Measurements from ENCODE around the gene NSUN3.

NSUN3 gene

DNA sequence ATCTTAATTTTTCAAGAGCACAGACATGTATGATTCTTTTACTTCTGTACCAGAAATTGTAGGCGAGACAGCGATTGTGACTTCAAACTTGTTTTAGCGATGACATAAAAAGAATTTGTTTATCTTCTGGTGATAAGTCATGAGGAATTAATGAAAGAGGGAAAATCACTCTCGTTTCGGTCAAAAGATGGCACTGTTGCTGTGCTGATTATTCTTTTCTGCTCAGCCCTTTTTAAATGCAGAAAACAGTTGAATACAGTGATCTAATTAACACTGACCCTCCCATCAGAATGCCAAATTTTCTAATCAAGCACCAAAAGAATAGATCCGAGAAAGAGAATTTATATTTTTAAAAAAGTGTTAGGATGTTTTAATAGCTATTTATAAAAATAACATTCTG, 52.6 kb downstream of the NSUN3 start:
- intact Hi-C loops (cut with DNase I) = loop anchor here (5.0 kb wide), 1 partner anchor 172 kb away; no protein-coding TSS in a partner anchor
- no peak for DNase-seq

GRCh38 chr3:94117729-94118128, 54.9 kb downstream of the NSUN3 start:
- no peak for DNase-seq
- intact Hi-C loops (cut with DNase I) = loop anchor here (5.0 kb wide), 1 partner anchor 170 kb away; no protein-coding TSS in a partner anchor

DNA sequence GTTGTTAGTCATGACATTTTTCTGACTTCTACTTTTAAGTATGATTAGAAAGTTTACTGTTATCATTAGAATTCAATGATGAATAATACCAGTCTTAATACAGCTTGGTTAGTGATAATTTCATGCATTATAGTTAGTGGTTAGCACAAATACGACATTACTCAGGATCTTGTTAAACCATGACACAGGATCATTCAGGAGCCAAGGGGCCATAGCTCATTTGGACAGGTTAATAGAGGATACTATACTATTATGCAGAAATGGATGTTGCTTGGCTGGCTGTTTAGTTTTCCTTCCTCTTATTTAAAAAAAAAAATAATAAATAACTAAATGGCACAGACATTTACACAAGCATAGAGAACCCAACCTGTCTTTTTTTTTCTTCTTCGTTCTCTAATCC, 55.5 kb downstream of the NSUN3 start:
- DNase-seq = no peak
- intact Hi-C loops (cut with DNase I) = loop anchor here (5.0 kb wide), 1 partner anchor 169 kb away; no protein-coding TSS in a partner anchor

DNA sequence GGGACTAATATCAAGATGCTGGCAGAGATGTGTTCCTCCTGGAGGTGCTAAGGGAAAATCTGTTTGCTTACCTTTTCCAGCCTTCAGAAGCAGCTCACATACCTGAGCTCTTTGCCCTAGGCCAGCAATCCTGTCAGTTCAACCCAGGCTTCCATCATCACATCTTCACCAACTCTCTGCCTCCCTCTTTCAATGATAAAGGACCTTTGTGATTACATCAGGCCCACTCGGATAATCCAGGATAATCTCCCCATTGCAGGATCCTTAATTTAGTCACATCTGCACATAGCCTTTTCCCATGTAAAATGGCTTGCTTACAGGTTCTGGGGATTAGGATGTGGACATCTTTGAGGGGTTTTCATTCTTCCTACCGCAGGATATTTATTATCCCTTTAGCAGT, 58.3 kb downstream of the NSUN3 start:
- no peak for DNase-seq
- intact Hi-C loops (cut with DNase I) = no loop called here

DNA sequence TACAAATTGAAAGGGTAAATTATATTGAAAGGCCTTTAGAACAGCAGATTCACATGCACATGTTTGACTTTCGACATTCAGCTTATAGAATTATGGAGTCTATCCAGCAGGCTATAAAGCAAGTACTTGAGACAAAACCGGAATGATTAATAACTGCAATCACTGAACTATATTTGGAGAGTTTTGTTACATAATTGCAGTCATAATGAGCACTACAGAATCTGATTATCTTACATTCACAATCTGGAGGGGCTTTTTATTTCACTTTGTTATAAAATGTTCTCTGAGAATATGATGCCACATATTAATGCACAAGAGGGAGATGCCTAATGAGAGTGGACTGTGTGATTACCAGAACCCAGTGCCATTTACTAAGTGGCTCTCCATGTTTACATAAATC, 64.3 kb downstream of the NSUN3 start:
- no peak for DNase-seq
- intact Hi-C loops (cut with DNase I) = no loop called here

GRCh38 chr3:94130690-94131089, 67.8 kb downstream of the NSUN3 start:
- intact Hi-C loops (cut with DNase I) = no loop called here
- no peak for DNase-seq

GRCh38 chr3:94132777-94133176, 69.9 kb downstream of the NSUN3 start:
- DNase-seq = no peak
- intact Hi-C loops (cut with DNase I) = no loop called here

- intact Hi-C loops (cut with DNase I) = no loop called here
- no peak for DNase-seq
Observed at GRCh38 chr3:94136133-94136532, 73.3 kb downstream of the NSUN3 start.

DNA sequence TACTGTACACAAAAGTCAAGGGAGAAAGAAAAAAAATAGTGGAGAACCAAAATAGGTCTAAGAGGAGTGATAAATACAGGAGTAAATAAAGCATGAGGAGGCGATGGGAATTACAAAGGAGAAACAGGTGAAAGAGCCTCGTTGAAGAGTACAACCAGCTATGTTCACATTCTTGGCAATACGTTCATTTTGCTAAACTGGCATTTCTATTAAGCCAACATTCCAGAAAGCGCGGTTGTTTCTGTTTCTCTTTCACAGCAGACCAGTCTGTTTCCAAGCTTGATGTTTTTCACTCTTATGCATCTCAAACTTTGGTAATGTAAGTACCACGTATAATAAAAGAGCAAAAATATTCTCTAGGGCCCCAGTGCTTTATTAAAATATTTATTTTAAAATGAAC, 74.5 kb downstream of the NSUN3 start:
- DNase-seq = no peak
- intact Hi-C loops (cut with DNase I) = no loop called here

DNA sequence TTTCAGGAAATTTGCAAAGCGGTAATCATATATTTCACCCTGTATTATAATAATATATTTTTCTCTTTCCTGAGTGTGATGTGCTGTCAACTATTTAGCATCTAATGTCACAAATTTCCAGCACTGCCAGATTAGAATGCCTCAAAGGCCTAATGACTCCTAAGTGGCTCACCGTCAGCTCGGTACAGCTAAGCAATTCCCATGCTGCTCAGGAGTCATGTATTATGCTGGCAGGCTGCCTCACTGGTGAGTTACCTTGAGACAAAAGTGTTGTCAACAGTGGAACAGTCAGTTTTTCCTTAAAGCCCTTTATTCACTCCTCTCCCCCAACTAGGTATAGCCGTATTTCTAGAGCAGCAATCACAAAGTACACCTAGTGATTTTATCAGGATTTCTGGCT, 83.6 kb downstream of the NSUN3 start:
- no peak for DNase-seq
- intact Hi-C loops (cut with DNase I) = no loop called here

GRCh38 chr3:94147012-94147411, 84.2 kb downstream of the NSUN3 start:
- intact Hi-C loops (cut with DNase I) = no loop called here
- DNase-seq = no peak

DNA sequence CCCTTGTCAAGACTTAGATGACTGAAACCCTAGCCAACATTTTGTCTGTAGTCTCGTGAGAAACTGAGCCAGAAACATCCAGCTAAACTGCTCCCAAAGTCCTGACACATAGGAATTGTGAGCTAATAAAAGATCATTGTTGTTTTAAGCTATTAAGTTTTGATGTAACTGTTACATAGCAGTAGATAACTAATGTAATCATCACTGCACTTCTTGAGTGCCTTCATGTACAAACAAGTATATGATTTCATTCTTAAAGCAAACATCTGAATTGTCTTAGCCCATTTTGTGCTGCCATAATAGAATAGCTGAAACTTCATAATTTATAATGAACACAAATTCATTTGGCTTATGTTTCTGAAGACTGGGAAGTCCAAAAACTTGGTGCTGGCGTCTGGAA, 87.3 kb downstream of the NSUN3 start:
- DNase-seq = no peak
- intact Hi-C loops (cut with DNase I) = loop anchor here (10.0 kb wide), 1 partner anchor 75 kb away; no protein-coding TSS in a partner anchor

DNA sequence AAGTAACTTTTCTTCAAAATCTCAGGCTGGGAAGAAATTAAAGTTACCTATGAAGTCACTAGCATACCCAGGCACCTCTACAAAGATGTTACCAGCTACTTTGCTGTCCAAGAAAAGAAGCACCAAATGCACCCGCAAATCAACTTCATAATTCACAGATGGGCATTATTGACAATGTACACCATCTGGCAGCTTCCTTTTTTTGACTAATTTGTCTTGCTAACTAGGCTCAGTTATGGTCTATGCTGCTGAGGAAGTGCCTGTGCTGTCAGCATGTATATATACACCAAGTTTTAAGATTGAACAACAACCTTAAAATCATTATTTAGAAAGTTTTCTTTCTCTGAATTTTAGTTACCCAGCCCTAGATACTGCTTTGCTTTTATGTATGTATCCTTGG, 93.8 kb downstream of the NSUN3 start:
- intact Hi-C loops (cut with DNase I) = loop anchor here (10.0 kb wide), 1 partner anchor 68 kb away; no protein-coding TSS in a partner anchor

DNA sequence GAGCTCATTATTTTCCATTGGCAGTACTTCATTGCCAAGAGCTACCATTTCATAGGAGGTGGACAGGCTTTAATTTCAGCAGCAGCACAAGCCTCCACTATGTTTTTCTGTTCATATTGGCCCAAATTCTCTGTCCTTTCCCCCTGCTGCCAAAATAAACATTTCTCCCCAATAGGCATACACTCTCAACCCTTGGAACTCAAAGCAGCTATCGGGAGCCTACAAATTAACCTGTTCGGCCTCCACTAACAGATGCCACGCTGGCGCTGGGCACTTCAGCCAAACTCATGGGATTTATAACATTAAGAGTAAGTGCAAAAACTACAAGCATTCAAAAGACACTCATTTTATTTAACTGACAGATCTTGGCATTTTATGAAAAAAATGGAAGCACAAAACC, 95.7 kb downstream of the NSUN3 start:
- DNase-seq = no peak
- intact Hi-C loops (cut with DNase I) = loop anchor here (10.0 kb wide), 1 partner anchor 66 kb away; no protein-coding TSS in a partner anchor

More for the DNA sequence above, 93.8 kb downstream of the NSUN3 start:
- no peak for DNase-seq

GRCh38 chr3:94159062-94159828, 96.4 kb downstream of the NSUN3 start:
- no peak for DNase-seq
- intact Hi-C loops (cut with DNase I) = loop anchor here (10.0 kb wide), 1 partner anchor 66 kb away; no protein-coding TSS in a partner anchor

- intact Hi-C loops (cut with DNase I) = no loop called here
- DNase-seq = no peak
Observed at GRCh38 chr3:94162700-94163099, 99.8 kb downstream of the NSUN3 start.

- DNase-seq = no peak
- intact Hi-C loops (cut with DNase I) = no loop called here
Observed at GRCh38 chr3:94167346-94167745, 104.5 kb downstream of the NSUN3 start.

DNA sequence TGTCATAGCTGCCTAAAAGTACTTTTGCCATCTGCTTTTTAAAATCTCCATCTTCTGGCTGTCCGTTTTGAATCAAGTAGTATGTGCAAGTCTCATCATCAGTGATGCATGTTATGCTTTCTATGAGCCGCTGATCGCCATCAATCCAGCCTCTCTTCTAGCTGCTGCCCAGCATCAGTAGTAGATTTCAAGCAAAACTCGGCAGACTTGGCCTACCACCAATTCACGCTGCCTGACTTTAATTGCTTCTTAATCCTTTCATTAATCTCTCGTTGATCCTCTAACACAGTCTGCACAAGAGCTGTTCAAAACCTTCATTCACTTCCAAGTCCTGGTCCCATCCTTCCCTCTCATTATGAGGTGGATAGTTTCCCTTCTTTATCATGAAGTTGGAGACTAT, 104.9 kb downstream of the NSUN3 start:
- intact Hi-C loops (cut with DNase I) = no loop called here
- DNase-seq = no peak

GRCh38 chr3:94171954-94172353, 109.1 kb downstream of the NSUN3 start:
- intact Hi-C loops (cut with DNase I) = no loop called here
- DNase-seq = no peak

DNA sequence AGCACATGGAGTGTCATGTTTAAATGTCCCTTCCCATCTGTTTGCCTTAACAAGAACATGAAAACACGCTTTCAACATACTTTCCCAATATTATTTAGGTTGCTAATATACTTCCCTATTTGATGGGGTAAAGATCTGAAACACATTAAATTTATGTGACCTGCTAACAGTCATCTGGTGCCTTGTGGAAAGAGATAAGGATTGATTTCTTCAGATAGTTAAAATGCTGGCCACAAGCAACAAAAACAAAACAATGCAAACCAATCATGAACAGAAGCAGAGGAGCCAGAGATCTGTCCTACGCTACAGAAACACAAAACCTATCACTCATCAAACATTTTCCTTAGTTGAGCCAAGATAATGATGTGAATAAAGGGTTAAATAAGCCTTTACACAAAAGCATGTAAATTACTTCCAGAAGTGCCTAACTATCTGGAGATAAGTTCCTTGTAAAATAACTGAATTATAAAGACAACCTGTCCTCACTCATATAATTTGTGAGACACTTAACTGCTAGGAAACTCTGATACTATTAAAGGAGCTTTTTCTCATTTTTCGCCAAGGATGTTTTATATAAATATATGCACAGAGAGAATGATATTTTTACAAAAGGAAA, 109.9 kb downstream of the NSUN3 start:
- intact Hi-C loops (cut with DNase I) = no loop called here

DNA sequence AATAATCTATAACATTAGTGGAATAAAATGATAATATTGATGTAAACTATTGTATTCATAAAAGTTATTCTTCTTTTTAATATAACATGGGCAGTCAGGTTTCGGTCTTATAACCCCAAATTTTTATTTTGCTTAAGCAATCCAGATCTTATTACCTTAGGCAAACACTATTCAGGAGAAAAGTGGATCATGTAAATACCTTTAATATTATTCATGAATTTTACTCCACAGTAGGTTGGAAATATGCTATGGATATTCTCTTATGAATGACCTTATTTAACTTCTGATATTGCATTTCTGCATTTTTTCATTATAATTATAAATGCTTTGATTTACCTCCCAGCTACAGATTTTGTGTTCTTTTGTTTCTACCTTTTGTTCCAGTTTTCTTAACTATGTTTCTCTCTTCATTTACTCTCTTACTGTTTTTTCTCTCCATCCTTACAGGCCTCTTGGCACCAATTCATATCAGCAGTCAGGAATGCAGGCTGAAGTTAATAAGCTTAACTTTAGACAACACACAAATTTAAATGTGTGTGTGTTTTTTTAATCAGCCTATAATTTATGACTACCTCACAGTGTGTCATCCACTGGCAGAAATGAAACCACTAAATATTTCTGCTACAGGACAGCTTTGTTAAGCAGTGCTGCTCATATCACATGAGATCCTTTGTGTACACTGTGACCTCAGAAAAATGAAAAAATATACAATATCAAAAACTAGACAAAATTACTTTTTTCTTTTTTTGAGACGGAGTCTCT, 111.0 kb downstream of the NSUN3 start:
- DNase-seq = no peak
- intact Hi-C loops (cut with DNase I) = no loop called here

More for the DNA sequence above, 109.9 kb downstream of the NSUN3 start:
- no peak for DNase-seq

Measured in posterior cingulate gyrus (tissue), 11 donors.